ENCODE results near the gene RECQL5. TPM values are rescaled to one million over a fixed set of nuclear protein-coding genes. Genes with fewer than 3 reads are reported as not detected.

RECQL5 gene
- polyA plus RNA-seq, 1 experiment, result 9.3 TPM

DNA sequence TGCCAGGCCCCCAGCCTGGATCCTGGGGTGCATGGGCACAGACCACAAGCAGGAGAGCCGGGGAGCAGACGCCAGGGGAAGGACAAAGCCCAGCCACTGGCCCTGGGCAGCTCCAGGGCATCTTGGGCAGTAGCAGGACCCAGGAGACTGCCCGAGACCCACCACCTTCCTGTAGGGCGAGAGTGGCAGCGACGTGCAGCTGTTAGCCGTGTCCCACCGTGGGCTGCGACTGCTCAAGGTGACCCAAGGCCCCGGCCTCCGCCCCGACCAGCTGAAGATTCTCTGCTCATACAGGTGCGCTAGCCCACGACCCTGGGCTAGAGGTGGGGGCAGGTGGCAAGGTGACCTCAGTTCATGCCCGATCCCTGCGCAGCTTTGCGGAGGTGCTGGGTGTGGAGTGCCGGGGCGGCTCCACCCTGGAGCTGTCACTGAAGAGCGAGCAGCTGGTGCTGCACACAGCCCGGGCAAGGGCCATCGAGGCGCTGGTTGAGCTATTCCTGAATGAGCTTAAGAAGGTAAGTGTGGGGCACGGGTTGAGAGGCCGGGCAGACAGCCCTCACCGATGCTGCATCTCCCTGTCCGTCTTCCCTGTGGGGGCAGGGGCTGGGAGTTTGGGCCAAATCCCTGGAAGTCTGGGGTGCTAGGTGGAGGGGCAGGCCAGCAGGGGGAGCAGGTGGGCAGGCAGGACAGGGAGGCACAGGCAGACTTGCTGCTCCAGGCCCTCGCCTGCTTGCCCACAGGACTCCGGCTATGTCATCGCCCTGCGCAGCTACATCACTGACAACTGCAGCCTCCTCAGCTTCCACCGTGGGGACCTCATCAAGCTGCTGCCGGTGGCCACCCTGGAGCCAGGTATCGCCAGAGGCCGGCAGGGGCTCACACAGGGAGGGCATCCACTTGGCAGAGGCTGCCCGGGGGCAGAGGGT is 47.2 kb downstream of the RECQL5 start:
- CTCF ChIA-PET, result interaction anchor here (0.6 to 3.2 kb wide), 9 partner anchors 9 to 132 kb away, joined by 3 to 49 read pairs (median 3); partner anchors contain the start of gene SMIM5
- H3K27me3 ChIP-seq (ENCODE audit: control insufficient read depth, insufficient read depth, low read length), result peaks cover 15% of the 10 kb centered on the region
- no peaks in the 10 kb centered on the region; the same call in 1 of the 2 replicates for H3K9me3 ChIP-seq (ENCODE audit: control insufficient read depth, insufficient read depth, low read length)
- peak; percentile 11 for DNase-seq (ENCODE audit: low read depth, low spot score)
- no peak overlapping the region for H3K4me3 ChIP-seq (ENCODE audit: low read depth, low read length)
- POLR2A ChIA-PET, result interaction anchor here (0.6 to 0.9 kb wide), 3 partner anchors 9 to 144 kb away, joined by 3 read pairs; no protein-coding TSS in a partner anchor
- peak; percentile 63 for TF ChIP-seq CTCF (IDR thresholded peaks at IDR 0.05; ENCODE audit: low read depth, low read length)
- H3K27ac ChIP-seq (ENCODE audit: low read depth, low read length), result no peak overlapping the region

- no peak overlapping the region for H3K27ac ChIP-seq (ENCODE audit: low read depth, low read length)
- peaks cover 15% of the 10 kb centered on the region for H3K27me3 ChIP-seq (ENCODE audit: control insufficient read depth, insufficient read depth, low read length)
- ChIA-PET CTCF (interaction anchor here (1.0 to 3.1 kb wide), 4 partner anchors 9 to 136 kb away, joined by 3 to 14 read pairs (median 3); partner anchors contain the start of gene SMIM5), POLR2A (no interaction called here)
- no peak for TF ChIP-seq CTCF (IDR thresholded peaks at IDR 0.05; ENCODE audit: low read depth, low read length)
- no peak overlapping the region for H3K4me3 ChIP-seq (ENCODE audit: low read depth, low read length)
- DNase-seq (ENCODE audit: low read depth, low spot score), result no peak
- no peaks in the 10 kb centered on the region; the same call in 1 of the 2 replicates for H3K9me3 ChIP-seq (ENCODE audit: control insufficient read depth, insufficient read depth, low read length)
These were observed 49.3 kb downstream of the RECQL5 start for GRCh38 chr17:75617675-75618074.

DNA sequence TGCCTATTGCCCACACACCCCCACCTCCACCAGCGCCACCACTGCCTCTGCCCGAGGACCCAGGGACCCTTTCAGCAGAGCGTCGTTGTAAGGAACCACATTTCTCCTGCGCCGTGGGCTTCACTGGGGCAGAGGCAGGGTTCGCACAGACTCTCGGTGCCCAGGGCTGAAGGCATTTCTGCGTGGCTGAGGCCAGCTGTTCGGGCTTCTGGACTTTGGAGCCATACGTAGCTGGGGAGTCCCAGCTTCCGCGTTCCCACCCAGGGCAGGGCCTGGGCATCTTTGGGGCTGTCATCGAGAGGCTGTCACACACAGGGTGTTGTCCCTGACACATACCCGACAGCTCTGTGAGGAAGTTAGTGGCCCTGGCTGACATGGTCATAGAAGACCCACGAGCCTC is 49.7 kb downstream of the RECQL5 start:
- H3K27ac ChIP-seq (ENCODE audit: low read depth, low read length), result no peak overlapping the region
- H3K27me3 ChIP-seq (ENCODE audit: control insufficient read depth, insufficient read depth, low read length), result peaks cover 11% of the 10 kb centered on the region
- no peak for TF ChIP-seq CTCF (IDR thresholded peaks at IDR 0.05; ENCODE audit: low read depth, low read length)
- ChIA-PET POLR2A (no interaction called here), CTCF (interaction anchor here (1.0 to 3.1 kb wide), 4 partner anchors 9 to 136 kb away, joined by 3 to 14 read pairs (median 3); partner anchors contain the start of gene SMIM5)
- H3K4me3 ChIP-seq (ENCODE audit: low read depth, low read length), result no peak overlapping the region
- H3K9me3 ChIP-seq (ENCODE audit: control insufficient read depth, insufficient read depth, low read length), result no peaks in the 10 kb centered on the region; the same call in 1 of the 2 replicates
- DNase-seq (ENCODE audit: low read depth, low spot score), result no peak

DNA sequence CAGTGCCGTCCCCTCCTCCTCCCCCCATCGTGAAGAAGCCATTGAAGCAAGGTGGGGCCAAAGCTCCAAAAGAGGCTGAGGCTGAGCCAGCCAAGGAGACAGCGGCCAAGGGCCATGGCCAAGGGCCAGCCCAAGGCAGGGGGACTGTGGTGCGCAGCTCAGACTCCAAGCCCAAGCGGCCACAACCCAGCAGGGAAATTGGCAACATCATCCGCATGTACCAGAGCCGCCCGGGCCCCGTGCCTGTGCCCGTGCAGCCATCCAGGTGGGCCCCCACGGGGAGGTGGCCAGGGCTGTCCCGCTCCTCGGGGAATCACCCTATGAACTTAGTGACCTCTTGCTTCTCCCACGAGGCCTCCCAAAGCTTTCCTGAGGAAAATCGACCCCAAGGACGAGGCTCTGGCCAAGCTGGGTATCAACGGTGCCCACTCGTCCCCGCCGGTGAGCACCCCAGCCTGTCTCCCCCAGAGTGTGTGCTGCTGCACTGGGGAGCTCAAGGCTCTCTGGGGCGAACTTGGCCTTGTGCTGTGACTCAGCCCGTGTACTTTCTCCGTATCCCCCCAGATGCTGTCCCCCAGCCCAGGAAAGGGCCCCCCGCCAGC is 50.3 kb downstream of the RECQL5 start:
- no peak for DNase-seq (ENCODE audit: low read depth, low spot score)
- no peak for TF ChIP-seq CTCF (IDR thresholded peaks at IDR 0.05; ENCODE audit: low read depth, low read length)
- Histone ChIP-seq H3K27ac (ENCODE audit: low read depth, low read length) (no peak overlapping the region), H3K27me3 (ENCODE audit: control insufficient read depth, insufficient read depth, low read length) (peaks cover 7% of the 10 kb centered on the region), H3K9me3 (ENCODE audit: control insufficient read depth, insufficient read depth, low read length) (no peaks in the 10 kb centered on the region; the same call in 1 of the 2 replicates), H3K4me3 (ENCODE audit: low read depth, low read length) (no peak overlapping the region)
- CTCF ChIA-PET, result interaction anchor here (1.1 to 3.1 kb wide), 3 partner anchors 8 to 137 kb away, joined by 3 to 14 read pairs (median 3); partner anchors contain the start of gene SMIM5
- POLR2A ChIA-PET, result no interaction called here
